Measurements from ENCODE around the gene KLHL29.

KLHL29 gene

DNA sequence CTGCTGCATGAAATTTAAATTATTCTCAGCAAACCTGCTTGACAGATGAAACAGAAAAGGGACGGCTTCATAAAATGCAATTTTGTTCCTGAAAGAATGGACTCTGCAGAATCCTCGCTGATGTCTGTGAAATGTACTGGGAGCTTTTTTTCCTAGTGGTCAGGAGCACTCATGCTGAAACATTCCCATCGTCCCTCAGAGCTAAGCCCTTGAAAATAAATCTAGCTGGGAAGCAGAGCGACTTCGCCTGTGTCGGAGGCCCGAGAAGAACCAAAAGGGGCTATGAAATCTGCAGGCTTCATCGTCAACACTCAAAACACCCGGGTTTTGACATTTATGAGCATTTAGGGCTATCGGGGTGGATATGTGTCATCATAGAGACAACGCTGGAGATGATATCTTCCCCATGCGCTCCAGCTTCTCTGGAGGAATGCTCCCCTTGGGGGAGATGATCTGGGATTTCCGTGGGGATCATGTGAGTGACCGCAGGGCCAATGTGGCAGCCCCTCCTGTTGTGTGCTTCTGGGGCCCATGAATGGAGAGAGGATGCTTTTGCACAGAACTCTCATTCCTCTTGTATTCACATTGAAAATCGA, 182.3 kb downstream of the KLHL29 start:
- DNase-seq: no peak
- no peaks in the 10 kb centered on the region for H3K27me3 ChIP-seq
- H3K36me3 ChIP-seq: no peaks in the 10 kb centered on the region
- no peak overlapping the region for H3K4me3 ChIP-seq (ENCODE audit: low read depth, low read length)
- H3K9me3 ChIP-seq: no peaks in the 10 kb centered on the region
- peaks cover 4% of the 10 kb centered on the region; the same call in 1 of the 2 replicates for H3K4me1 ChIP-seq
- no peak for TF ChIP-seq CTCF (IDR thresholded peaks at IDR 0.05; ENCODE audit: low read depth, low read length)

DNA sequence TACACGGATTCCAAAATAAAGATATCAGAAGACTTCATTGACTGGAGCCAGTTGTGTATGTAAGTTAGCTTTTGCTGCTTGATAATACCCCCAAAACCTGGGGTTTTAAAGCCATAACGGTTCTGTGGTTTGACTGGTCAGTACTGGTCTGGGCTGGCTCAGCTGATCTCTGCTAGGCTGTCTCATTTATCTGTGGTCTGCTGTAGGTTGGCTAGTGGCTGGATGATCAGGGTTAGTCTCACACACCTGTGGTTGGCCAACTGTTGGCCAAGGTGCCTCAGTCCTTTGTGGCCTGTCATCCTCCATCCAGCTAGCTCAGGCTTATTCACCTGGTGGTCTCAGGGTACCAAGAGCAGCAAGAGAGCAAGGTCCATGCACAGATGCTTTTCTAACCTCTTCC, 183.2 kb downstream of the KLHL29 start:
- H3K36me3 ChIP-seq: no peaks in the 10 kb centered on the region
- TF ChIP-seq CTCF (IDR thresholded peaks at IDR 0.05; ENCODE audit: low read depth, low read length): no peak
- no peak overlapping the region for H3K4me3 ChIP-seq (ENCODE audit: low read depth, low read length)
- H3K27me3 ChIP-seq: no peaks in the 10 kb centered on the region
- H3K9me3 ChIP-seq: no peaks in the 10 kb centered on the region
- no peak for DNase-seq
- peaks cover 4% of the 10 kb centered on the region; the same call in 1 of the 2 replicates for H3K4me1 ChIP-seq

GRCh38 chr2:23568626-23569190, 183.7 kb downstream of the KLHL29 start:
- TF ChIP-seq CTCF (IDR thresholded peaks at IDR 0.05; ENCODE audit: low read depth, low read length): no peak
- no peaks in the 10 kb centered on the region for H3K27me3 ChIP-seq
- no peak for DNase-seq

GRCh38 chr2:23569761-23570365, 184.9 kb downstream of the KLHL29 start:
- Histone ChIP-seq H3K36me3 (no peaks in the 10 kb centered on the region), H3K9me3 (no peaks in the 10 kb centered on the region), H3K4me3 (ENCODE audit: low read depth, low read length) (no peak overlapping the region), H3K4me1 (peaks cover 4% of the 10 kb centered on the region; the same call in 1 of the 2 replicates), H3K27me3 (no peaks in the 10 kb centered on the region)
- no peak for DNase-seq
- TF ChIP-seq CTCF (IDR thresholded peaks at IDR 0.05; ENCODE audit: low read depth, low read length): no peak

More at GRCh38 chr2:23568626-23569190, 183.7 kb downstream of the KLHL29 start:
- H3K9me3 ChIP-seq: no peaks in the 10 kb centered on the region
- H3K36me3 ChIP-seq: no peaks in the 10 kb centered on the region
- peaks cover 4% of the 10 kb centered on the region; the same call in 1 of the 2 replicates for H3K4me1 ChIP-seq
- H3K4me3 ChIP-seq (ENCODE audit: low read depth, low read length): no peak overlapping the region

- no peak overlapping the region for H3K4me3 ChIP-seq (ENCODE audit: low read depth, low read length)
- H3K27me3 ChIP-seq: no peaks in the 10 kb centered on the region
- no peak for TF ChIP-seq CTCF (IDR thresholded peaks at IDR 0.05; ENCODE audit: low read depth, low read length)
- H3K36me3 ChIP-seq: no peaks in the 10 kb centered on the region
- no peak for DNase-seq
- peaks cover 4% of the 10 kb centered on the region; the same call in 1 of the 2 replicates for H3K4me1 ChIP-seq
- no peaks in the 10 kb centered on the region for H3K9me3 ChIP-seq
Observed at GRCh38 chr2:23571085-23571484, 186.1 kb downstream of the KLHL29 start.
